H1 (cell line): ENCODE data around the gene FAAP100. TPM values are rescaled to one million over a fixed set of nuclear protein-coding genes. Genes with fewer than 3 reads are reported as not detected.

ENCODE experiments used
- CTCF ChIA-PET: fragments of 300-600 bp; sonication (Branson Sonifier 250); formaldehyde crosslinking; loops from one replicate; lab custom pipeline; 2021; ENCODE audit not compliant: partially characterized antibody; lab: Charles Lee
- POLR2A ChIA-PET: fragments of 300-600 bp; sonication (Branson Sonifier 250); formaldehyde crosslinking; loops from one replicate; lab custom pipeline; 2021; ENCODE audit warnings: inconsistent platforms; ENCODE audit not compliant: partially characterized antibody; lab: Charles Lee
- DNase-seq, 2 experiments: peaks; one replicate each; pipeline versions ENCODE4 v3.0.0 to v3.0.0-alpha.2; 2010 to 2022; ENCODE audit warnings: low spot score in 2 of 2, low read depth in 1 of 2, mixed read lengths in 1 of 2
- FAIRE-seq: peaks from 2 replicates; lab custom pipeline; 2011; peaks lifted over from hg19 to GRCh38; lab: Jason Lieb, UNC
- H2AFZ ChIP-seq: 2 replicates; pipeline ENCODE4 v1.8.1; 2012; ENCODE audit warnings: low read length, inconsistent platforms
- H2AK5ac ChIP-seq: 2 replicates; pipeline ENCODE4 v1.6.1; 2013; ENCODE audit warnings: low read depth, low read length
- H2BK120ac ChIP-seq: replicated peaks from 2 replicates; pipeline ENCODE3; 2013; ENCODE audit warnings: low read depth, low read length, inconsistent platforms
- H2BK12ac ChIP-seq: 2 replicates; pipeline ENCODE4 v1.6.1; 2013; ENCODE audit warnings: low read depth, low read length
- H2BK15ac ChIP-seq: 2 replicates; pipeline ENCODE4 v1.6.1; 2013; ENCODE audit warnings: low read length
- H2BK20ac ChIP-seq: 2 replicates; pipeline ENCODE4 v1.6.1; 2013; ENCODE audit warnings: low read length
- H2BK5ac ChIP-seq: 2 replicates; pipeline ENCODE4 v1.6.1; 2013; ENCODE audit warnings: low read depth, low read length
- H3K14ac ChIP-seq: 2 replicates; pipeline ENCODE4 v1.6.1; 2013; ENCODE audit warnings: inconsistent platforms; ENCODE audit not compliant: insufficient read length
- H3K18ac ChIP-seq: 2 replicates; pipeline ENCODE4 v1.6.1; 2013; ENCODE audit warnings: low read length; ENCODE audit errors: extremely low read depth
- H3K23ac ChIP-seq: 2 replicates; pipeline ENCODE4 v1.6.1; 2013; ENCODE audit warnings: inconsistent platforms; ENCODE audit not compliant: insufficient read length
- H3K23me2 ChIP-seq: 2 replicates; pipeline ENCODE4 v1.6.1; 2013; ENCODE audit warnings: low read depth, low read length
- H3K27ac ChIP-seq: 2 replicates; pipeline ENCODE4 v1.6.1; 2011; ENCODE audit warnings: low read depth, low read length, inconsistent platforms
- H3K27me3 ChIP-seq, 4 experiments: replicated peaks in 1 of 4; 1 replicate in 1 of 4; 2 replicates in 3 of 4; pipeline versions ENCODE4 v1.6.1 to v1.8.1; 2011 to 2013; ENCODE audit warnings: low read length in 3 of 4, mild to moderate bottlenecking in 3 of 4, inconsistent platforms in 2 of 4, mixed read lengths in 2 of 4, moderate library complexity in 1 of 4; ENCODE audit not compliant: control insufficient read depth in 3 of 4, insufficient read depth in 3 of 4; ENCODE audit errors: extremely low read depth in 1 of 4
- H3K36me3 ChIP-seq, 4 experiments: 2 replicates each; pipeline versions ENCODE4 v1.6.1 to v1.8.1; 2011 to 2013; ENCODE audit warnings: mild to moderate bottlenecking in 4 of 4, low read length in 3 of 4, moderate library complexity in 2 of 4, control low read depth in 1 of 4, inconsistent platforms in 1 of 4; ENCODE audit not compliant: insufficient read depth in 4 of 4, control insufficient read depth in 2 of 4
- H3K4ac ChIP-seq: replicated peaks from 2 replicates; pipeline ENCODE3; 2013; ENCODE audit warnings: low read length, low read depth, mixed read lengths, inconsistent platforms; ENCODE audit not compliant: insufficient read length
- H3K4me1 ChIP-seq, 4 experiments: replicated peaks in 1 of 4; 1 replicate in 1 of 4; 2 replicates in 3 of 4; pipeline versions ENCODE4 v1.6.1 to v1.8.1; 2011 to 2013; ENCODE audit warnings: low read length in 3 of 4, inconsistent platforms in 2 of 4, mixed read lengths in 1 of 4; ENCODE audit not compliant: insufficient read depth in 4 of 4, control insufficient read depth in 3 of 4
- H3K4me2 ChIP-seq, 2 experiments: 2 replicates each; pipeline versions ENCODE4 v1.6.1 to v1.8.1; 2011 to 2013; ENCODE audit warnings: low read depth in 2 of 2, low read length in 2 of 2, control low read depth in 1 of 2, inconsistent platforms in 1 of 2, mild to moderate bottlenecking in 1 of 2; ENCODE audit not compliant: insufficient read depth in 1 of 2
- H3K4me3 ChIP-seq, 4 experiments: fragments of 200-600, 300-600 bp in 1 of 4; sonication (generic), shearing (Covaris generic), sonication (Bioruptor Twin) in 1 of 4; 2 replicates each; pipeline versions ENCODE4 v1.5.1 to v1.8.1; 2011 to 2016; ENCODE audit warnings: low read length in 4 of 4, low read depth in 3 of 4, control low read depth in 2 of 4, inconsistent platforms in 2 of 4, mild to moderate bottlenecking in 2 of 4, mixed read lengths in 1 of 4, moderate library complexity in 1 of 4; ENCODE audit not compliant: insufficient read depth in 2 of 4; ENCODE audit errors: extremely low read depth in 1 of 4
- H3K56ac ChIP-seq: replicated peaks from 2 replicates; pipeline ENCODE3; 2013; ENCODE audit warnings: low read depth, mild to moderate bottlenecking, mixed read lengths, low read length, inconsistent platforms; ENCODE audit not compliant: insufficient read length
- H3K79me1 ChIP-seq: 2 replicates; pipeline ENCODE4 v1.6.1; 2013; ENCODE audit warnings: low read depth, low read length, control low read depth
- H3K79me2 ChIP-seq, 2 experiments: 2 replicates each; pipeline versions ENCODE4 v1.6.1 to v1.8.1; 2012 to 2013; ENCODE audit warnings: low read length in 2 of 2, mild to moderate bottlenecking in 2 of 2, inconsistent platforms in 1 of 2; ENCODE audit not compliant: insufficient read depth in 2 of 2, control insufficient read depth in 1 of 2
- H3K9ac ChIP-seq, 4 experiments: replicated peaks in 1 of 4; 1 replicate in 1 of 4; 2 replicates in 3 of 4; pipeline versions ENCODE4 v1.6.1 to v1.8.1; 2011 to 2013; ENCODE audit warnings: low read depth in 3 of 4, low read length in 3 of 4, control low read depth in 2 of 4, mild to moderate bottlenecking in 2 of 4, moderate library complexity in 2 of 4, inconsistent platforms in 1 of 4; ENCODE audit errors: extremely low read depth in 1 of 4
- H3K9me3 ChIP-seq, 2 experiments: 2 replicates each; pipeline versions ENCODE4 v1.6.1 to v1.8.1; 2012 to 2013; ENCODE audit warnings: mild to moderate bottlenecking in 2 of 2, moderate library complexity in 2 of 2, control low read depth in 1 of 2, inconsistent platforms in 1 of 2, low read depth in 1 of 2, low read length in 1 of 2, mixed read lengths in 1 of 2; ENCODE audit not compliant: insufficient read depth in 2 of 2
- H4K20me1 ChIP-seq, 2 experiments: replicated peaks in 1 of 2; 2 replicates each; pipeline versions ENCODE3 to v1.8.1; 2011 to 2013; ENCODE audit warnings: inconsistent platforms in 2 of 2, low read length in 2 of 2, mild to moderate bottlenecking in 1 of 2; ENCODE audit not compliant: insufficient read depth in 2 of 2, control insufficient read depth in 1 of 2
- H4K5ac ChIP-seq: 2 replicates; pipeline ENCODE4 v1.6.1; 2013; ENCODE audit warnings: low read length, low read depth, mixed read lengths, inconsistent platforms; ENCODE audit not compliant: insufficient read length
- H4K8ac ChIP-seq: 2 replicates; pipeline ENCODE4 v1.8.0; 2013; ENCODE audit warnings: mild to moderate bottlenecking, moderate library complexity, low read length, inconsistent platforms; ENCODE audit not compliant: insufficient read depth; ENCODE audit errors: extremely low read depth
- H4K91ac ChIP-seq: replicated peaks from 2 replicates; pipeline ENCODE3; 2013; ENCODE audit warnings: low read length, mixed read lengths, inconsistent platforms; ENCODE audit not compliant: insufficient read length
- CEBPB ChIP-seq: IDR thresholded peaks from 2 replicates; pipeline ENCODE4 v1.6.1; 2012; ENCODE audit warnings: low read depth, low read length
- POLR2A ChIP-seq, 2 experiments: IDR thresholded peaks; 1 replicate in 1 of 2; 2 replicates in 1 of 2; pipeline ENCODE4 v1.6.1; 2011; ENCODE audit warnings: low read depth in 2 of 2, low read length in 2 of 2, mild to moderate bottlenecking in 2 of 2; ENCODE audit errors: control extremely low read depth in 1 of 2
- SAP30 ChIP-seq: fragments of 300-600 bp; sonication (generic); IDR thresholded peaks from 2 replicates; pipeline ENCODE4 v1.7.1; 2012; ENCODE audit warnings: low read length, moderate library complexity, mild to moderate bottlenecking, inconsistent platforms; ENCODE audit not compliant: insufficient read depth, insufficient replicate concordance
- TAF1 ChIP-seq: IDR thresholded peaks from 2 replicates; pipeline ENCODE4 v1.6.1; 2011; ENCODE audit warnings: mild to moderate bottlenecking, low read depth, low read length
- TAF7 ChIP-seq: optimal IDR thresholded peaks from 2 replicates; pipeline ENCODE3; 2011; ENCODE audit warnings: low read depth, mild to moderate bottlenecking, inconsistent platforms, low read length, moderate library complexity, borderline replicate concordance
- TCF12 ChIP-seq: IDR thresholded peaks from 2 replicates; pipeline ENCODE4 v1.6.1; 2011; ENCODE audit warnings: low read depth, mild to moderate bottlenecking, low read length
- ZNF274 ChIP-seq: IDR thresholded peaks from 2 replicates; pipeline ENCODE4 v1.7.0; 2012; ENCODE audit warnings: low read length, borderline replicate concordance; ENCODE audit errors: extremely low read depth
- WGBS, 2 experiments: shearing (Covaris generic) in 1 of 2; methylation state at CpG; one replicate each; pipeline versions ENCODE4 v1.1.6 to v1.1.7; 2013 to 2015; ENCODE audit warnings: low lambda C conversion rate in 2 of 2, mixed read lengths in 2 of 2, inconsistent platforms in 1 of 2, low coverage in 1 of 2, missing lambda C conversion rate in 1 of 2; ENCODE audit not compliant: insufficient replicate concordance in 2 of 2, insufficient coverage in 1 of 2, insufficient read length in 1 of 2; ENCODE audit errors: extremely low coverage in 1 of 2, missing lambda C conversion rate in 1 of 2; 5-methylcytosine and 5-hydroxymethylcytosine counted together
- polyA plus RNA-seq, 7 experiments: library from polyadenylated mRNA; depleted of rRNA in 3 of 7; stranded (reverse) in 5 of 7; unstranded in 2 of 7; fragments of >200 nt in 5 of 7; fragments of 200-250 nt in 2 of 7; gene quantifications; 1 replicate in 5 of 7; 2 replicates in 1 of 7; 4 replicates in 1 of 7; pipeline versions ENCODE4 v1.2.1 to v1.2.3, GENCODE V29; 2011 to 2013; ENCODE audit warnings: missing spikeins in 2 of 7, mixed read lengths in 2 of 7
- total RNA-seq: library from RNA; stranded (reverse); fragmentation: NEBNext Ultra II Directional; extraction: Animal tissue kit (Norgen Biotek cat#: 25700); gene quantifications from 2 replicates; pipeline ENCODE4 v1.2.1, GENCODE V29; 2021
- TF ChIP-seq, protein P1 (sequence below): IDR thresholded peaks from 2 replicates; pipeline ENCODE4 v1.6.1; 2012; ENCODE audit warnings: inconsistent platforms
- TF ChIP-seq, protein P2 (sequence below), 3 experiments: IDR thresholded peaks; 1 replicate in 2 of 3; 2 replicates in 1 of 3; pipeline versions ENCODE4 v1.5.1 to v1.6.1; 2011; ENCODE audit warnings: low read length in 3 of 3, mild to moderate bottlenecking in 3 of 3, inconsistent platforms in 2 of 3, low read depth in 1 of 3, moderate library complexity in 1 of 3; ENCODE audit not compliant: insufficient read depth in 1 of 3; ENCODE audit errors: control extremely low read depth in 1 of 3

Gene FAAP100
- total and polyA plus RNA-seq, 2 of the 8 experiments (the other 6 are each of a cell fraction or from before 2014, with no cell fraction given): 23.2 to 41.8 TPM

DNA sequence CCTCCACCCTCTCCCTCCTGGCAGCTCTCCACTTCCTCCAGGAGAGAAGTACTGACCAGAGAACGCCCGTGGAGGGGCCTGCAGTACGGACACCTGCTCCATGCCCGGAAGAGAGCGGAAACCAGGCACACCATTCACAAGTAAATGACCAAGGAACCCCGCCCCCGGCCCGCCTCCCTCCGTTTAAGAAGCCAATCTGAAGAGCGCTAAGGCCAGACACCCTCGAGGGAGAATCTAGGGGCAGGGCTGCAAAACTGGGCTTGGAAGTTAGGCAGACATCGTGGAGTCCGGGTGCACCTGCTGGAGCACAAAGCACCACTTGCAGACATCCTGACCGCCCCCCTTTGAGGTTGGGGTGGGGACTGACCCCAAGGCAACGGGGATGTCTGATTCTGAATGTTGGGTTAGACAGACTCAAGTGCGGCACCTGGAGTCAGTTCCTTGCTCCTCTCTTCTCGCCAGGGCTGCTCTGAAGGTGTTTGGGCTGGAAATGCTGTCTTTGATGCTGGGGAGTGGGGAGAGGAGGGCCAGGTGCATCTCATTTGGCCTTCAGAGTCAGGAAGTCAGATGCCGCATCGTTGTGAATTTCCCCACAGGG lies 964 bp upstream of the FAAP100 start:
- peak overlapping the region; percentile 63 to 74 (median 68) for H3K9ac ChIP-seq
- H3K27ac ChIP-seq: peak overlapping the region; percentile 13; the same call in 1 of the 2 replicates
- H3K23me2 ChIP-seq: peaks cover 9% of the 10 kb centered on the region; the same call in 1 of the 2 replicates
- peaks cover 3 to 17% of the 10 kb centered on the region in 2 experiments for H4K20me1 ChIP-seq
- H3K79me2 ChIP-seq: peaks cover 0 to 10% of the 10 kb centered on the region in 2 experiments; a peak in 1 of 4 replicates
- no peak overlapping the region for H2BK12ac ChIP-seq
- no peak overlapping the region for H3K4ac ChIP-seq
- H2BK15ac ChIP-seq: no peak overlapping the region
- H3K4me2 ChIP-seq: peak overlapping the region; percentile 85 to 87
- peaks cover 4% of the 10 kb centered on the region; the same call in 1 of the 2 replicates for H3K79me1 ChIP-seq
- no peak overlapping the region for H4K8ac ChIP-seq
- no peak for FAIRE-seq
- peaks cover 0 to 14% (median 8%) of the 10 kb centered on the region in 4 experiments; a peak in 5 of 8 replicates for H3K36me3 ChIP-seq
- CTCF ChIA-PET: interaction anchor here (0.9 kb wide), 1 partner anchor 43 kb away, joined by 3 read pairs; no protein-coding TSS in a partner anchor
- 0 out of 2 replicates have a peak overlapping the region, but pooled peaks have one; percentile 14 for H2AK5ac ChIP-seq
- no peak overlapping the region for H4K5ac ChIP-seq
- H3K27me3 ChIP-seq: no peaks in the 10 kb centered on the region
- H3K23ac ChIP-seq: no peak overlapping the region
- H3K56ac ChIP-seq: peak overlapping the region; percentile 70
- H3K9me3 ChIP-seq: no peaks in the 10 kb centered on the region
- H3K4me3 ChIP-seq: peak overlapping the region; percentile 69 to 94 (median 84)
- H3K14ac ChIP-seq: no peak overlapping the region
- no peak overlapping the region for H3K18ac ChIP-seq
- H4K91ac ChIP-seq: peak overlapping the region; percentile 65
- peaks cover 3 to 17% (median 8%) of the 10 kb centered on the region in 4 experiments for H3K4me1 ChIP-seq
- no peak overlapping the region for H2BK20ac ChIP-seq
- DNase-seq: peak; percentile 58 to 83
- H2BK5ac ChIP-seq: peak overlapping the region; percentile 78
- H2BK120ac ChIP-seq: no peak overlapping the region
- whole genome bisulfite sequencing, 2 experiments: 8% methylated on average over 15 of the region's 19 CpGs; no CpG with 5 or more reads in 1 of the 2 experiments
- no peak overlapping the region for H2AFZ ChIP-seq
- POLR2A ChIA-PET: interaction anchor here (0.6 to 5.0 kb wide), 18 partner anchors 8 to 156 kb away, joined by 3 to 50 read pairs (median 6); partner anchors contain the start of genes ACTG1, MRPL12, NPLOC4 and TSPAN10
- TF ChIP-seq SAP30 (peak; percentile 90), TAF7 (peak; percentile 46), TAF1 (peak; percentile 62; the same call in 1 of the 2 replicates), ZNF274 (no peak), CEBPB (no peak), TCF12 (0 out of 2 replicates have a peak, but pooled peaks have one; percentile 24), POLR2A (IDR thresholded peaks at IDR 0.05; ENCODE audit: control extremely low read depth in 1 of 2, low read depth in 2 of 2, low read length in 2 of 2) (peak in 1 of 2 experiments; percentile 63; a peak in 1 of 3 replicates)
- TF ChIP-seq, protein P1, sequence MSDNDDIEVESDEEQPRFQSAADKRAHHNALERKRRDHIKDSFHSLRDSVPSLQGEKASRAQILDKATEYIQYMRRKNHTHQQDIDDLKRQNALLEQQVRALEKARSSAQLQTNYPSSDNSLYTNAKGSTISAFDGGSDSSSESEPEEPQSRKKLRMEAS: peak; percentile 48; the same call in 1 of the 2 replicates
- TF ChIP-seq, protein P2, sequence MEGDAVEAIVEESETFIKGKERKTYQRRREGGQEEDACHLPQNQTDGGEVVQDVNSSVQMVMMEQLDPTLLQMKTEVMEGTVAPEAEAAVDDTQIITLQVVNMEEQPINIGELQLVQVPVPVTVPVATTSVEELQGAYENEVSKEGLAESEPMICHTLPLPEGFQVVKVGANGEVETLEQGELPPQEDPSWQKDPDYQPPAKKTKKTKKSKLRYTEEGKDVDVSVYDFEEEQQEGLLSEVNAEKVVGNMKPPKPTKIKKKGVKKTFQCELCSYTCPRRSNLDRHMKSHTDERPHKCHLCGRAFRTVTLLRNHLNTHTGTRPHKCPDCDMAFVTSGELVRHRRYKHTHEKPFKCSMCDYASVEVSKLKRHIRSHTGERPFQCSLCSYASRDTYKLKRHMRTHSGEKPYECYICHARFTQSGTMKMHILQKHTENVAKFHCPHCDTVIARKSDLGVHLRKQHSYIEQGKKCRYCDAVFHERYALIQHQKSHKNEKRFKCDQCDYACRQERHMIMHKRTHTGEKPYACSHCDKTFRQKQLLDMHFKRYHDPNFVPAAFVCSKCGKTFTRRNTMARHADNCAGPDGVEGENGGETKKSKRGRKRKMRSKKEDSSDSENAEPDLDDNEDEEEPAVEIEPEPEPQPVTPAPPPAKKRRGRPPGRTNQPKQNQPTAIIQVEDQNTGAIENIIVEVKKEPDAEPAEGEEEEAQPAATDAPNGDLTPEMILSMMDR (IDR thresholded peaks at IDR 0.05; ENCODE audit: control extremely low read depth in 1 of 3, insufficient read depth in 1 of 3, low read depth in 1 of 3, low read length in 3 of 3): peak in 1 of 3 experiments; percentile 19; a peak in 1 of 4 replicates
